Stimulated activated CD8-positive, alpha-beta memory T cell treated with anti-CD3 and anti-CD28 coated beads, Interleukin-12 subunit alpha, Interleukin-12 subunit beta, amount 100 ng/mL, for 4 hours (primary cell): ENCODE data around the gene LNX1.

Source experiments
- DNase-seq: peaks from one replicate; pipeline ENCODE4 v3.0.0-alpha.2; 2020; ENCODE audit warnings: low read depth

LNX1 gene

GRCh38 chr4:53591372-53591892 is at the start of gene LNX1:
LNX1 (minus strand) TSS chr4:53591486; CDS start chr4:53574002, 17,484 bp downstream.
- DNase-seq = no peak

DNA sequence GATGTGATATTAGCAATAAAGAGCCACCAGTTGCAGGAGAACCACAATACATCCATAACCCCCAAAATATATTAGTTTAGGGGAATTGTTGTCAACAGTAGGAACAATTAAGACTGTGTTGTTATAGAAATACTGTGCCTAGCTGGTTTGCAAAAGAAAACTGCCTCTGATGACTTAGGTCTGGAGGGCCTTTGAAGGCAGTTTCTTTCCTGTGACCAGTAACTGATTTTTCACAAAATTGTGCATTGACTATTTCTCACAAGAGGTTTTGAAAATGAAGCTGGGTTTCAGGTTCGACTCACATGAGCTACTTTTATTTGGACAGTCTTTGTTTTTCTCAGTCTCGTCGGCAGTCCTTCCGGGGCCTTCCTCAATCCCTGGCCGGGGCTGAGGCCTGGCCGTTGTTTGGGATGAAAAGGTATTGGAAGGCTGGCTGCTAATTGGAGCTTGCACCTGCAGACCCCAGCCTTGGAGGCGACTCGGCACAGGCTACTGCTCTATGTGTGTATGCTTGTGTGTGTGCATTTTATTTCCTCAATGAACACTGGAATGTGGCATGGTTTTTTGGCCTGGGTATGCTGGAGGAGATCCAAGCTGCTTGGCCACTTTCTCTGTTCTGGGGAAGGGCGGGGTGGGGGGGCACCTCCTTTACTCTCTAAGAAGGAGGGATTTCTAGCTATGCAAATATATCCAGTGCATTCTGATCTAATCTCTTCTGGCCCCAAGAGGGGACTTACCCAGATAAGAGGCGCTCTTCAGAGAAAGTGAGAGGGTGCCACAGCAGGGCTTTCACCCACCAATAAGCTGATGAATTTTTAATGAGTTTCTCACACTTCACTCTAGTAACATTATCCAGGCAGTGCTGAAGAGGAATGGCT is 49.5 kb upstream of the LNX1 start:
- no peak for DNase-seq

DNA sequence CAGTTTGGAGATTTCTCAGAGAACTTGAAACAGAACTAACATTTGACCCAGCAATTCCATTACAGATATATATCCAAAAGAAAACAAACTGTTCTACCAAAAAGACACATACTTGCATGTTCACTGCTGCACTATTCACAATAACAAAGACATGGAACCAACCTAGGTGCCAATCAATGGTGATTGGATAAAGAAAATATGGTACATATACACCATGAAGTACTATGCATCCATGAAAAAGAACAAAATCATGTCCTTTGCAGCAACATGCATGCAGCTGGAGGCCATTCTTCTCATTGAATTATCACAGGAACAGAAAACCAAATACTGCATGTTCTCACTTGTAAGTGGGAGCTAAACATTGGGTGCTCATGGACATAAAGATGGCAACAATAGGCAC is 47.6 kb upstream of the LNX1 start:
- DNase-seq = no peak

GRCh38 chr4:53637348-53637747 is 46.1 kb upstream of the LNX1 start:
- DNase-seq = no peak

DNA sequence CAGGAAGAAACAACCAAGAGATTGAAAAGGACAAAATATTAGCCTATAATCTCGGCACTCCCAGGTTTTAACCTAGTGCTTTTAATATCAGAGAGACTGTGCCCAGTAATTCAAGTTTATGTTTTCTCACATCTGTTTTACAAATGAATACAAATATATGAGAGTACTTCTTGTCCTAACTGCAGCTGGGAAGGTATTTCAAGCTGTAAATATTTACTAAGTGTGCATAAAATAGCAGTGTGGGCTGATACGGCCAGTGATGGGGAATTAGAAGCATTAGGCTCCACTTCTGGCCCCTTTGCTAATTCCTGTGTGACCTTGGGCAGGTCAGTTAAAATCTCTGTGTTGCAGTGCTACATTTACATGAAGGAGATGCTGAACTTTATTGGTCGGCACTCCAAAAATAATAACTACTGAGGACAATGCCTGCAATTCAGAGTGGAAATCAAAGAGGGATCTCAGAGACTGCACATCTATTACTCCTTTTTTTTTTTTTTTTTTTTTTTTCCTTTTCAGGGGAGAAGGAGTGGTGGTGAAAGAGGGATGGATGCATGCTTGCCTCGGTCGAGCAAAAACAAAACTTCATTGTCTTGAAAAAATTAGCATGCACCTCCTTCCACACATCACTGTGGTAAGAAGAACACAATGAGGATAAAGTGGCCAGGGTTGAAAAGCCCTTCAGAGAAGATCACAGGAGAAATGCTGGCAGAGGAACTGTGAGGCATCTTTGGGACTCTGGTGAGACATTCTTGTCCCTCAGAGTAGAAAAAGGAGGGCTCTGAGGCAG is 44.6 kb upstream of the LNX1 start:
- DNase-seq = no peak

DNA sequence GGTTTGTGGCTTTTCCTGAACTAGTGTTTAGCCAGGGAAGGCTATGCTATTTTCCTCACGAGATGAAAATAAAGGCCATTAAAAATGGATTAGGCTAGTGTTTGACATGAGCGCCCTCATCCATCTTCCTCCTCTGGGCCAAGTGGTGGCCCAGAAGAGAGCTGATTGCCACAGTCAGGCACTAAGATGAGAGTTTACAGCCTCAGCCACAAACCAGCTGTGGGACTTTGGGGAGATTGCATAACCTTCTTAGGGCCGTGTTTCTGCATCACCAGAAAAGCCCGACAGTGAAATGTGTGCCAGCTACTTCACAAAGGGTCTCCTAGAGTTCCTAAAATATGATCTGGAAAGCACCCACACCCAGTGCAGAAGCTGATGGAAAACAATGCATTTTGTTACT is 42.3 kb upstream of the LNX1 start:
- no peak for DNase-seq

- DNase-seq = no peak
Observed at GRCh38 chr4:53629296-53629695, 38.0 kb upstream of the LNX1 start.

- DNase-seq = no peak
Observed at GRCh38 chr4:53626491-53626890, 35.2 kb upstream of the LNX1 start.

DNA sequence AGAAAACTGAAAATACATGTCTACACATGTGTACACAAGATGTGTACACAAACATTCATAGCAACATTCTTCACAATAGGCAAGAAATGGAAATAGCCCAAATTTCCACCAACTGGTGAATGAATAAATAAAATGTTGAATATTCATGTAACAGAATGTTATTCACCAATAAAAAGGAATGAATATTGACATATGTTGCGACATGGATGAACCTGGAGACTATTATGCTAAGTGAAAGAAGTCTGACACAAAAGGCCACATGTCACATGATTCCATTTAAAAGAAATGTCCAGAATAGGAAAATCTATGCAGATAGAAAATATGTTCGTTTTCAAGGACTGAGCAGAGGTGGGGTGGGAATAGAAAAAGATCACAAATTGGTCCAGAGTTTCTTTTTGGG is 34.6 kb upstream of the LNX1 start:
- DNase-seq = no peak

DNA sequence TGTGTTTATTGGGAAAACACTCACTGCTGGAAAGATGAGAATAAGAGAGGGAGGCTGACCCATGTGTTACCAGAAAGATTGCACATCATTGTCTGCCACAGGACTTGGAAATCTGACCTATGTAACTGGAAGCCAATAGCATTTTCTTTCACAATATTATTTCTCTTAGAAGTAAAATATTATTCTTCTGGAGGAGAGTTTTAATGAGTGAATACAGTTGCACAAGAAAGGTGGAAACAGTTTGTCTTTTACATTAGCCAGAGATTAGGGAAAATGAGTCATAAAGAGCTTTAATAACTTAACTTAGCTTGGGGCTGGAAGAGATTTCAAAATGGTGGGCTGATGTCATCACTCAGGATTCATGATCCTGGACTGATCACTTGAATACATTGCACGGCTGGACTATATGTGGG is 31.5 kb upstream of the LNX1 start:
- no peak for DNase-seq

GRCh38 chr4:53620956-53621355 is 29.7 kb upstream of the LNX1 start:
- DNase-seq = no peak

GRCh38 chr4:53619431-53619830 is 28.1 kb upstream of the LNX1 start:
- DNase-seq = no peak

GRCh38 chr4:53618321-53618720 is 27.0 kb upstream of the LNX1 start:
- DNase-seq = no peak

DNA sequence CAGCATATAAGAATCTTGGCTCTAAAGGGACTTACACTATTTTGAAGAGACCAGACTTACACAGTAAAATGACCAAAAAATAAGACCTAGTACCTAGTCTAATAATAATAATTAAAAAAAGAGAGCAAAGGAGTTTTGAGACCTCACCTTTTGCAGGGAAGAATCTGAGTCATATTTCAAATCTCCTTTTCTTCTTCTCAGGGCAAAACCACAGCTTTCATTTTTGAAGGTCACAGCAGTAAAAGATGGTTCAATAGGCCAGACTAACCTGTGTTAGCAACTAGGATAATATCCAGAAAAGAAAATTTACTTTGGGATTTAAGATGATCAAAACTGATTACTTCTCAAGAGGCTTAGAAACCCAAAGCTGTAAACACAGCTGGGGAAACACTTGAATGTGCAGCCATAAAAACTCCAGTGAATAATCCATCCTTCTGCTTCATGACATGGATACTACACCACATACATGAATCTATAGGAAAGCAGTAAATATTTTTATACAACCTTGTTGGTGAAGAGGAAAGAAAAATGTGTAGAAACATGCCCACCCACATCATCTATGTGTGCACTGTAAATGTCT is 25.9 kb upstream of the LNX1 start:
- DNase-seq = no peak

- no peak for DNase-seq
Observed at GRCh38 chr4:53616219-53616618, 24.9 kb upstream of the LNX1 start.

DNA sequence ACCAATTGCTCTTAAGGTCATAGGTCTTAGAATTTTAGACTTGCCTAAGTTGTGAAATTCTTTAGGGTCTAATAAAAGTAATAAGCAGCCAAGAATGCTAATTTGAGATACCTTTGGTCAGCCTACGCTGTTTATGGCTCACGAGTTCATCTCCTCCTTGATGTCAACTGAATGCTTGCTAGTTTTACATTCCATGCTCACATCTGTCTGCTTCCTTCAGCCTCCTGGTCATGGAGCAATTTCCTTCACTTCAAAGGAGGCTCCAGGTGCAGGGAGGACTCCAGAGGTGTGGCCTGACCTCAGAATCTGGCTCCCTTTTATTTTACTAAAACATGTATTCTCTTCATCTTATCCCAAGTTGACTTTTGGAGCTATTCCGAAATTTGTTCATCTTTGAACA is 23.3 kb upstream of the LNX1 start:
- DNase-seq = no peak

DNA sequence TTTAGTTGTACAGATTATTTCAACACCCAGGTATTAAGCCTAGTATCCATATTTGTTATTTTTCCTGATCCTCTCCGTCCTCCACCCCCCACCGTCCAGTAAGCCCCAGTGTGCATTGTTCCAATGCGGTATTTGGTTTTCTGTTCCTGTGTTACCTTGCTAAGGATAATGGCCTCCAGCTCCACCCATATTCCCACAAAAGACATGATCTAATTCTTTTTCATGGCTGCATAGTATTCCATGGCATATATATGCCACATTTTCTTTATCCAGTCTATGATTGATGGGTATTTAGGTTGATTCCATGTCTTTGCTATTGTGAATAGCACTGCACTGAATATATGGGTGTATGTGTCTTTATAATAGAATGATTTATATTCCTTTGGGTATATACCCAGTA is 22.1 kb upstream of the LNX1 start:
- no peak for DNase-seq

- DNase-seq = no peak
Observed at GRCh38 chr4:53608649-53609048, 17.4 kb upstream of the LNX1 start.

- no peak for DNase-seq
Observed at GRCh38 chr4:53608242-53608641, 17.0 kb upstream of the LNX1 start.

- DNase-seq = no peak
Observed at GRCh38 chr4:53605783-53606182, 14.5 kb upstream of the LNX1 start.

- no peak for DNase-seq
Observed at GRCh38 chr4:53602390-53602789, 11.1 kb upstream of the LNX1 start.

DNA sequence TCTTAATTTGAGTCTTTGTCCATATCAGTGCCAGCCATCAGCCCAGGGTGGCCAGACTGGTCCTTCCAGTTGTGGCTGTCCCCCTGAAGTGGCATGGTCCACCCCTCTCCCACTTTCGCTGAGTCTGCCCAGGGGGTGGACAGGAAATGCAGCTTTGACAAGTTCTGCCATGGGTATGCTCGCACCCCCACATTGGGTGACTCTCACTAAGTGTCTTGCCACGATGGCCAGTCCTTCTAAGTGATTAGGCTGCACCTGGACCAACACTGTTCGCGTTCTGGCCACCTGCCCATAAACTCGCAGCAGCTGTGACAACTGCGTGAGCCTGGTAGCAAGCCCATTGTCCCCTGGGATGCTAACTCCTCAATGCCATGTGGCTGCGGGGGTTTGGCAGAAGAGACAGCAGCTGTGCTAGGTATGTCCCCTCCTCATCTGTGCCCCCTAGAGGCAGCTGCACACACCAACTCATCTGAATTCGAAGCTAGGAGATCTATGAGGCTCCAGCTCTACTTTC is 10.0 kb upstream of the LNX1 start:
- no peak for DNase-seq

- no peak for DNase-seq
Observed at GRCh38 chr4:53599632-53600031, 8.3 kb upstream of the LNX1 start.
